ENCODE measurements around the gene CCSER2.
A peak's percentile ranks its signal among the peaks of the same experiment; 100 is the strongest.
"Not testable (repeated sequence)": the region's sequence is repeated elsewhere in the genome, so short reads cannot be mapped to it uniquely, and the experiment has no call there.

Gene CCSER2

GRCh38 chr10:84328418-84329195 is at the start of gene CCSER2:
Gene CCSER2 (plus strand): TSS chr10:84328589. CDS start chr10:84371053, 42,464 bp downstream.
- DNase-seq: peak; percentile 68

GRCh38 chr10:84279876-84280475 is 48.4 kb upstream of the CCSER2 start:
- not testable (repeated sequence) for DNase-seq

- no peak for DNase-seq
Observed at GRCh38 chr10:84286695-84287094, 41.7 kb upstream of the CCSER2 start.

GRCh38 chr10:84288151-84288550 is 40.2 kb upstream of the CCSER2 start:
- no peak for DNase-seq

GRCh38 chr10:84289521-84290200 is 38.7 kb upstream of the CCSER2 start:
- DNase-seq: no peak

GRCh38 chr10:84290235-84290634 is 38.2 kb upstream of the CCSER2 start:
- DNase-seq: peak; percentile 21

- DNase-seq: no peak
Observed at GRCh38 chr10:84291384-84291783, 37.0 kb upstream of the CCSER2 start.

- DNase-seq: no peak
Observed at GRCh38 chr10:84292502-84292901, 35.9 kb upstream of the CCSER2 start.

- no peak for DNase-seq
Observed at GRCh38 chr10:84293171-84293570, 35.2 kb upstream of the CCSER2 start.

GRCh38 chr10:84293574-84294016 is 34.8 kb upstream of the CCSER2 start:
- DNase-seq: no peak

- no peak for DNase-seq
Observed at GRCh38 chr10:84294766-84295447, 33.5 kb upstream of the CCSER2 start.

GRCh38 chr10:84296091-84296981 is 32.1 kb upstream of the CCSER2 start:
- DNase-seq: no peak

- no peak for DNase-seq
Observed at GRCh38 chr10:84298057-84298456, 30.3 kb upstream of the CCSER2 start.

- DNase-seq: no peak
Observed at GRCh38 chr10:84302223-84302622, 26.2 kb upstream of the CCSER2 start.

GRCh38 chr10:84306751-84307384 is 21.5 kb upstream of the CCSER2 start:
- DNase-seq: no peak

GRCh38 chr10:84308021-84308420 is 20.4 kb upstream of the CCSER2 start:
- DNase-seq: no peak

- DNase-seq: no peak
Observed at GRCh38 chr10:84308481-84309304, 19.7 kb upstream of the CCSER2 start.

- no peak for DNase-seq
Observed at GRCh38 chr10:84310470-84310869, 17.9 kb upstream of the CCSER2 start.

- no peak for DNase-seq
Observed at GRCh38 chr10:84311576-84311975, 16.8 kb upstream of the CCSER2 start.

- DNase-seq: no peak
Observed at GRCh38 chr10:84312816-84313215, 15.6 kb upstream of the CCSER2 start.

- no peak for DNase-seq
Observed at GRCh38 chr10:84314275-84314674, 14.1 kb upstream of the CCSER2 start.

All from NCI-H2029 (cell line).